HepG2 (cell line): Measurements from ENCODE around the gene ZNF474. TPM values are rescaled to one million over a fixed set of nuclear protein-coding genes. Genes with fewer than 3 reads are reported as not detected.

Experiments used
- ATAC-seq: fragments of 200-7000 bp; cut with Tn5 transposase; 3 replicates; pipeline ENCODE4 v1.9.1; 2020; ENCODE audit warnings: mild to moderate bottlenecking, moderate library complexity
- BruUV-seq: library from RNA; stranded (reverse); fragments of 400-500 nt; replicated peaks from 2 replicates; lab custom pipeline; 2021; lab: Mats Ljungman, UMichigan
- CTCF ChIA-PET: fragments of 300-600 bp; formaldehyde crosslinking; extraction: SDS; loops from one replicate; lab custom pipeline; 2021; ENCODE audit warnings: low total read pairs, inconsistent platforms, low intra/inter-chr PET ratio; lab: Yijun Ruan, JAX
- POLR2A ChIA-PET: fragments of 350-600 bp; sonication (Branson Sonifier 250); formaldehyde crosslinking; loops from one replicate; lab custom pipeline; 2020; ENCODE audit warnings: antibody characterized with exemption, inconsistent platforms; lab: Yijun Ruan, JAX
- DNase-seq: peaks from one replicate; pipeline ENCODE4 v3.0.0-alpha.2; 2015; ENCODE audit warnings: low spot score
- FAIRE-seq: peaks from 3 replicates; lab custom pipeline; 2011; peaks lifted over from hg19 to GRCh38; lab: Jason Lieb, UNC
- H2AFZ ChIP-seq: one replicate; pipeline ENCODE4 v1.6.1; 2011; ENCODE audit warnings: low read length, inconsistent platforms
- H3K27ac ChIP-seq: fragments of 300-600 bp; 3 replicates; pipeline ENCODE4 v1.8.0; 2011; ENCODE audit warnings: mixed run types, mild to moderate bottlenecking, mixed read lengths, low read length, inconsistent platforms; ENCODE audit not compliant: insufficient read depth; ENCODE audit errors: extremely low read length
- H3K27me3 ChIP-seq, 2 experiments: fragments of 200-600 bp in 1 of 2; 2 replicates in 1 of 2; 3 replicates in 1 of 2; pipeline versions ENCODE4 v1.6.0 to v1.8.0; 2011; ENCODE audit warnings: low read length in 2 of 2, mild to moderate bottlenecking in 2 of 2, moderate library complexity in 2 of 2, inconsistent platforms in 1 of 2; ENCODE audit not compliant: insufficient read depth in 2 of 2, control insufficient read depth in 1 of 2
- H3K36me3 ChIP-seq, 2 experiments: fragments of 200-600 bp in 1 of 2; replicated peaks in 1 of 2; 2 replicates in 1 of 2; 3 replicates in 1 of 2; pipeline versions ENCODE4 v1.5.1 to v1.8.0; 2011; ENCODE audit warnings: low read length in 2 of 2, inconsistent platforms in 1 of 2; ENCODE audit not compliant: insufficient read depth in 2 of 2, control insufficient read depth in 1 of 2
- H3K4me1 ChIP-seq: 2 replicates; pipeline ENCODE4 v1.5.1; 2012; ENCODE audit warnings: low read length, inconsistent platforms; ENCODE audit not compliant: insufficient read depth
- H3K4me2 ChIP-seq: 2 replicates; pipeline ENCODE4 v1.6.0; 2011; ENCODE audit warnings: low read depth, low read length, inconsistent platforms
- H3K4me3 ChIP-seq, 3 experiments: fragments of 200-600 bp in 1 of 3; sonication (generic), shearing (Covaris generic) in 1 of 3; replicated peaks in 1 of 3; 2 replicates each; pipeline ENCODE4 v1.5.1; 2011 to 2016; ENCODE audit warnings: low read length in 3 of 3, inconsistent platforms in 2 of 3, low read depth in 2 of 3, mild to moderate bottlenecking in 2 of 3, control low read depth in 1 of 3, mixed read lengths in 1 of 3; ENCODE audit not compliant: insufficient read depth in 1 of 3
- H3K79me2 ChIP-seq: one replicate; pipeline ENCODE4 v1.6.1; 2011; ENCODE audit warnings: low read length, inconsistent platforms; ENCODE audit not compliant: insufficient read depth
- H3K9ac ChIP-seq: 2 replicates; pipeline ENCODE4 v1.6.0; 2011; ENCODE audit warnings: mild to moderate bottlenecking, low read depth, low read length, inconsistent platforms; ENCODE audit not compliant: insufficient read depth
- H3K9me3 ChIP-seq: 2 replicates; pipeline ENCODE4 v1.5.1; 2012; ENCODE audit warnings: mild to moderate bottlenecking, low read length
- H4K20me1 ChIP-seq: 2 replicates; pipeline ENCODE4 v1.6.0; 2011; ENCODE audit warnings: inconsistent platforms, mild to moderate bottlenecking, low read length, moderate library complexity; ENCODE audit not compliant: insufficient read depth
- MEIS1 ChIP-seq: sonication (generic); formaldehyde crosslinking; IDR thresholded peaks from 2 replicates; pipeline ENCODE4 v1.9.0; 2021; ENCODE audit warnings: mild to moderate bottlenecking, missing genetic modification reagents, moderate library complexity, borderline replicate concordance
- POLR2AphosphoS5 ChIP-seq: IDR thresholded peaks from 2 replicates; pipeline ENCODE4 v1.6.1; 2012; ENCODE audit warnings: low read depth, low read length
- RFXANK ChIP-seq: IDR thresholded peaks from 2 replicates; pipeline ENCODE4 v1.6.1; 2016
- ZNF460 ChIP-seq: sonication (generic); formaldehyde crosslinking; IDR thresholded peaks from 2 replicates; pipeline ENCODE4 v1.5.1; 2020; ENCODE audit warnings: missing genetic modification reagents, mild to moderate bottlenecking, borderline replicate concordance
- ZNF557 ChIP-seq: sonication (generic); formaldehyde crosslinking; IDR thresholded peaks from 2 replicates; pipeline ENCODE4 v1.4.0; 2020; ENCODE audit warnings: missing genetic modification reagents
- ZSCAN29 ChIP-seq: sonication (generic); formaldehyde crosslinking; conservative IDR thresholded peaks from 2 replicates; pipeline ENCODE4 v1.4.0; 2020; ENCODE audit warnings: mild to moderate bottlenecking, missing genetic modification reagents
- WGBS: methylation state at CpG from one replicate; pipeline ENCODE4 v1.1.6; 2017; ENCODE audit warnings: low lambda C conversion rate; 5-methylcytosine and 5-hydroxymethylcytosine counted together
- in situ Hi-C: cut with HindIII; loops from 2 replicates; pipeline ENCODE4 v1.10.0; 2017; ENCODE audit warnings: low pct_unique_long_range_greater_than_20kb; ENCODE audit not compliant: extremely low pct_ligation_motif_present
- intact Hi-C: fragments of 100-400 bp; cut with micrococcal nuclease; formaldehyde crosslinking; loops from one replicate; pipeline ENCODE4 v1.10.0; 2022; ENCODE audit not compliant: unreplicated experiment
- polyA plus RNA-seq, 8 experiments: library from polyadenylated mRNA; depleted of rRNA in 3 of 8; stranded (reverse) in 7 of 8; unstranded in 1 of 8; fragments of >200 nt; fragmentation: Illumina TruSeq in 4 of 8; extraction: Trizol in 4 of 8; gene quantifications; 2 replicates each; pipeline versions ENCODE4 v1.2.1 to v1.2.3, GENCODE V29; 2011 to 2016; ENCODE audit warnings: low read depth in 4 of 8, missing spikeins in 1 of 8, mixed read lengths in 1 of 8; ENCODE audit not compliant: insufficient read depth in 1 of 8
- total RNA-seq, 5 experiments: library from RNA; depleted of rRNA; stranded (reverse); fragments of >200 nt; fragmentation: Illumina TruSeq; extraction: Trizol; gene quantifications; 2 replicates each; pipeline ENCODE4 v1.2.3, GENCODE V29; 2016; ENCODE audit warnings: low read depth in 1 of 5
- TF ChIP-seq, protein P1 (sequence below), 2 experiments: fragments of 450-650 bp in 1 of 2; sonication (generic) in 1 of 2; formaldehyde crosslinking in 1 of 2; IDR thresholded peaks; 2 replicates each; pipeline versions ENCODE4 v1.6.1 to v1.8.0; 2016 to 2022; ENCODE audit warnings: antibody characterized with exemption in 1 of 2, mild to moderate bottlenecking in 1 of 2, missing genetic modification reagents in 1 of 2
- TF ChIP-seq, protein P2 (sequence below): sonication (generic); formaldehyde crosslinking; IDR thresholded peaks from 2 replicates; pipeline ENCODE4 v1.4.0; 2020; ENCODE audit warnings: missing genetic modification reagents, mild to moderate bottlenecking, borderline replicate concordance
- TF ChIP-seq, protein P3 (sequence below): sonication (generic); formaldehyde crosslinking; IDR thresholded peaks from 2 replicates; pipeline ENCODE4 v1.4.0; 2020; ENCODE audit warnings: missing genetic modification reagents

The ZNF474 gene
- total and polyA plus RNA-seq, 2 of the 13 experiments (the other 11 are each of a cell fraction or from before 2014, with no cell fraction given): 0.07 TPM; not detected in 1

DNA sequence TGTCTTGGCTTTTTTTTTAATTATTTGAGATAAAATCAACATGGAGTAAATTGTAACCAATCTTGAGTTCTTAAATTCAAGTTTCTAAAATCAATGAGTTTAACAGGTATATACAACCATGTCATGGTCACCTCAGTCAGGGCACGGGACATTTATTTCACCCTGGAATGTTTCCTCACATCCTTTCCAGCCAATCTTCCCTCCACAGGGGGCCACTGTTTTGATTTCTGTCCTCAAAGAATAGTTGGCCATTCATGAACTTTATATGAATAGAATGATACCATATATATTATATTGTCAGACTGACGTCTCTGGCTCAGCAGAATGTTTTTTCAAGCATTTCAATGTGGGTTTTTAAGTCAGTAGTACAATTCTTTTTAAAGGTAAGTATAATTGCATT, 806 bp downstream of the ZNF474 start:
- no peak for DNase-seq
- H2AFZ ChIP-seq: no peak overlapping the region
- in situ Hi-C loops (no loop called here), intact Hi-C loops (no loop called here)
- no peak overlapping the region for H3K27ac ChIP-seq
- no peaks in the 10 kb centered on the region for H3K36me3 ChIP-seq
- CTCF ChIA-PET: no interaction called here
- no peak overlapping the region for H3K4me3 ChIP-seq
- POLR2A ChIA-PET: no interaction called here
- no peak overlapping the region for H3K4me2 ChIP-seq
- no peaks in the 10 kb centered on the region for H3K27me3 ChIP-seq
- no peak overlapping the region for H3K9ac ChIP-seq
- H3K4me1 ChIP-seq: no peaks in the 10 kb centered on the region
- BruUV-seq: no TSS peak
- ATAC-seq: no peak
- no peaks in the 10 kb centered on the region for H3K79me2 ChIP-seq
- H4K20me1 ChIP-seq: no peaks in the 10 kb centered on the region
- WGBS: 2% methylated on average over 2 of the region's 2 CpGs
- H3K9me3 ChIP-seq: no peaks in the 10 kb centered on the region
- FAIRE-seq: no peak
- TF ChIP-seq ZNF557 (no peak), RFXANK (CRISPR knock-in tag) (no peak), ZNF460 (CRISPR knock-in tag) (no peak), MEIS1 (CRISPR knock-in tag) (no peak), ZSCAN29 (no peak), POLR2AphosphoS5 (no peak)
- TF ChIP-seq, protein P1, sequence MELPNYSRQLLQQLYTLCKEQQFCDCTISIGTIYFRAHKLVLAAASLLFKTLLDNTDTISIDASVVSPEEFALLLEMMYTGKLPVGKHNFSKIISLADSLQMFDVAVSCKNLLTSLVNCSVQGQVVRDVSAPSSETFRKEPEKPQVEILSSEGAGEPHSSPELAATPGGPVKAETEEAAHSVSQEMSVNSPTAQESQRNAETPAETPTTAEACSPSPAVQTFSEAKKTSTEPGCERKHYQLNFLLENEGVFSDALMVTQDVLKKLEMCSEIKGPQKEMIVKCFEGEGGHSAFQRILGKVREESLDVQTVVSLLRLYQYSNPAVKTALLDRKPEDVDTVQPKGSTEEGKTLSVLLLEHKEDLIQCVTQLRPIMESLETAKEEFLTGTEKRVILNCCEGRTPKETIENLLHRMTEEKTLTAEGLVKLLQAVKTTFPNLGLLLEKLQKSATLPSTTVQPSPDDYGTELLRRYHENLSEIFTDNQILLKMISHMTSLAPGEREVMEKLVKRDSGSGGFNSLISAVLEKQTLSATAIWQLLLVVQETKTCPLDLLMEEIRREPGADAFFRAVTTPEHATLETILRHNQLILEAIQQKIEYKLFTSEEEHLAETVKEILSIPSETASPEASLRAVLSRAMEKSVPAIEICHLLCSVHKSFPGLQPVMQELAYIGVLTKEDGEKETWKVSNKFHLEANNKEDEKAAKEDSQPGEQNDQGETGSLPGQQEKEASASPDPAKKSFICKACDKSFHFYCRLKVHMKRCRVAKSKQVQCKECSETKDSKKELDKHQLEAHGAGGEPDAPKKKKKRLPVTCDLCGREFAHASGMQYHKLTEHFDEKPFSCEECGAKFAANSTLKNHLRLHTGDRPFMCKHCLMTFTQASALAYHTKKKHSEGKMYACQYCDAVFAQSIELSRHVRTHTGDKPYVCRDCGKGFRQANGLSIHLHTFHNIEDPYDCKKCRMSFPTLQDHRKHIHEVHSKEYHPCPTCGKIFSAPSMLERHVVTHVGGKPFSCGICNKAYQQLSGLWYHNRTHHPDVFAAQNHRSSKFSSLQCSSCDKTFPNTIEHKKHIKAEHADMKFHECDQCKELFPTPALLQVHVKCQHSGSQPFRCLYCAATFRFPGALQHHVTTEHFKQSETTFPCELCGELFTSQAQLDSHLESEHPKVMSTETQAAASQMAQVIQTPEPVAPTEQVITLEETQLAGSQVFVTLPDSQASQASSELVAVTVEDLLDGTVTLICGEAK (IDR thresholded peaks at IDR 0.05): no peak
- TF ChIP-seq, protein P1 (CRISPR knock-in tag; IDR thresholded peaks at IDR 0.05): no peak
- TF ChIP-seq, protein P2, sequence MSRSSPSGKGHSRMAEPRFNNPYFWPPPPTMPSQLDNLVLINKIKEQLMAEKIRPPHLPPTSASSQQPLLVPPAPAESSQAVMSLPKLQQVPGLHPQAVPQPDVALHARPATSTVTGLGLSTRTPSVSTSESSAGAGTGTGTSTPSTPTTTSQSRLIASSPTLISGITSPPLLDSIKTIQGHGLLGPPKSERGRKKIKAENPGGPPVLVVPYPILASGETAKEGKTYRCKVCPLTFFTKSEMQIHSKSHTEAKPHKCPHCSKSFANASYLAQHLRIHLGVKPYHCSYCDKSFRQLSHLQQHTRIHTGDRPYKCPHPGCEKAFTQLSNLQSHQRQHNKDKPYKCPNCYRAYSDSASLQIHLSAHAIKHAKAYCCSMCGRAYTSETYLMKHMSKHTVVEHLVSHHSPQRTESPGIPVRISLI (CRISPR knock-in tag): no peak
- TF ChIP-seq, protein P3, sequence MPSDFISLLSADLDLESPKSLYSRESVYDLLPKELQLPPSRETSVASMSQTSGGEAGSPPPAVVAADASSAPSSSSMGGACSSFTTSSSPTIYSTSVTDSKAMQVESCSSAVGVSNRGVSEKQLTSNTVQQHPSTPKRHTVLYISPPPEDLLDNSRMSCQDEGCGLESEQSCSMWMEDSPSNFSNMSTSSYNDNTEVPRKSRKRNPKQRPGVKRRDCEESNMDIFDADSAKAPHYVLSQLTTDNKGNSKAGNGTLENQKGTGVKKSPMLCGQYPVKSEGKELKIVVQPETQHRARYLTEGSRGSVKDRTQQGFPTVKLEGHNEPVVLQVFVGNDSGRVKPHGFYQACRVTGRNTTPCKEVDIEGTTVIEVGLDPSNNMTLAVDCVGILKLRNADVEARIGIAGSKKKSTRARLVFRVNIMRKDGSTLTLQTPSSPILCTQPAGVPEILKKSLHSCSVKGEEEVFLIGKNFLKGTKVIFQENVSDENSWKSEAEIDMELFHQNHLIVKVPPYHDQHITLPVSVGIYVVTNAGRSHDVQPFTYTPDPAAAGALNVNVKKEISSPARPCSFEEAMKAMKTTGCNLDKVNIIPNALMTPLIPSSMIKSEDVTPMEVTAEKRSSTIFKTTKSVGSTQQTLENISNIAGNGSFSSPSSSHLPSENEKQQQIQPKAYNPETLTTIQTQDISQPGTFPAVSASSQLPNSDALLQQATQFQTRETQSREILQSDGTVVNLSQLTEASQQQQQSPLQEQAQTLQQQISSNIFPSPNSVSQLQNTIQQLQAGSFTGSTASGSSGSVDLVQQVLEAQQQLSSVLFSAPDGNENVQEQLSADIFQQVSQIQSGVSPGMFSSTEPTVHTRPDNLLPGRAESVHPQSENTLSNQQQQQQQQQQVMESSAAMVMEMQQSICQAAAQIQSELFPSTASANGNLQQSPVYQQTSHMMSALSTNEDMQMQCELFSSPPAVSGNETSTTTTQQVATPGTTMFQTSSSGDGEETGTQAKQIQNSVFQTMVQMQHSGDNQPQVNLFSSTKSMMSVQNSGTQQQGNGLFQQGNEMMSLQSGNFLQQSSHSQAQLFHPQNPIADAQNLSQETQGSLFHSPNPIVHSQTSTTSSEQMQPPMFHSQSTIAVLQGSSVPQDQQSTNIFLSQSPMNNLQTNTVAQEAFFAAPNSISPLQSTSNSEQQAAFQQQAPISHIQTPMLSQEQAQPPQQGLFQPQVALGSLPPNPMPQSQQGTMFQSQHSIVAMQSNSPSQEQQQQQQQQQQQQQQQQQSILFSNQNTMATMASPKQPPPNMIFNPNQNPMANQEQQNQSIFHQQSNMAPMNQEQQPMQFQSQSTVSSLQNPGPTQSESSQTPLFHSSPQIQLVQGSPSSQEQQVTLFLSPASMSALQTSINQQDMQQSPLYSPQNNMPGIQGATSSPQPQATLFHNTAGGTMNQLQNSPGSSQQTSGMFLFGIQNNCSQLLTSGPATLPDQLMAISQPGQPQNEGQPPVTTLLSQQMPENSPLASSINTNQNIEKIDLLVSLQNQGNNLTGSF (CRISPR knock-in tag): no peak
